Kidney (tissue), 14 donors: ENCODE data around the gene LSM14A. TPM values are rescaled to one million over a fixed set of nuclear protein-coding genes. Genes with fewer than 3 reads are reported as not detected.

Source experiments
- DNase-seq, 5 donors: peaks; one replicate each; pipeline ENCODE4 v3.0.0-alpha.2; 2013 to 2020
- FAIRE-seq: peaks from 2 replicates; lab custom pipeline; 2012; peaks lifted over from hg19 to GRCh38; lab: Jason Lieb, UNC
- H3K27ac ChIP-seq, 2 donors: one replicate each; pipeline ENCODE4 v1.7.0; 2013; ENCODE audit warnings: low read depth in 2 of 2, low read length in 2 of 2, inconsistent platforms in 1 of 2
- H3K27me3 ChIP-seq: one replicate; pipeline ENCODE4 v1.7.1; 2013; ENCODE audit warnings: low read length, inconsistent platforms; ENCODE audit not compliant: control insufficient read depth, insufficient read depth
- H3K36me3 ChIP-seq, 3 donors: one replicate each; pipeline versions ENCODE4 v1.7.0 to v1.7.1; 2013; ENCODE audit warnings: low read length in 3 of 3, control low read depth in 1 of 3, inconsistent platforms in 1 of 3; ENCODE audit not compliant: insufficient read depth in 3 of 3, control insufficient read depth in 2 of 3
- H3K4me1 ChIP-seq, 3 donors: one replicate each; pipeline versions ENCODE4 v1.7.0 to v1.7.1; 2013; ENCODE audit warnings: low read length in 3 of 3, inconsistent platforms in 1 of 3, low read depth in 1 of 3; ENCODE audit not compliant: control insufficient read depth in 2 of 3, insufficient read depth in 2 of 3
- H3K4me3 ChIP-seq, 3 donors: one replicate each; pipeline versions ENCODE4 v1.7.0 to v1.8.1; 2013; ENCODE audit warnings: low read length in 3 of 3, control low read depth in 1 of 3, inconsistent platforms in 1 of 3
- H3K9ac ChIP-seq, 3 donors: one replicate each; pipeline versions ENCODE4 v1.7.0 to v1.7.1; 2013; ENCODE audit warnings: low read length in 3 of 3, control low read depth in 1 of 3, inconsistent platforms in 1 of 3
- H3K9me3 ChIP-seq, 3 donors: one replicate each; pipeline versions ENCODE4 v1.7.0 to v1.7.1; 2013; ENCODE audit warnings: low read length in 3 of 3, control low read depth in 1 of 3, inconsistent platforms in 1 of 3; ENCODE audit not compliant: control insufficient read depth in 2 of 3, insufficient read depth in 1 of 3
- CTCF ChIP-seq: IDR thresholded peaks from 3 replicates; pipeline ENCODE4 v1.5.1; 2012; ENCODE audit warnings: mild to moderate bottlenecking, moderate library complexity, borderline replicate concordance; ENCODE audit not compliant: insufficient read depth; ENCODE audit errors: extremely low read depth
- intact Hi-C: fragments of 100-400 bp; cut with DNase I; formaldehyde crosslinking; loops from one replicate; pipeline ENCODE4 v1.11.1; 2022
- polyA plus RNA-seq: library from polyadenylated mRNA; stranded (reverse); fragments of 350-450 nt; fragmentation: Illumina TruSeq; extraction: RNeasy Lipid Tissue Mini Kit (QIAGEN cat#74804); gene quantifications from one replicate; pipeline ENCODE4 v1.2.3, GENCODE V29; 2014; ENCODE audit warnings: low read depth, low replicate concordance; ENCODE audit not compliant: insufficient read depth
- total RNA-seq: library from RNA; stranded (reverse); fragmentation: NEBNext Ultra II Directional; extraction: Animal tissue kit (Norgen Biotek cat#: 25700); gene quantifications from one replicate; pipeline ENCODE4 v1.2.1, GENCODE V29; 2021
- donor health status: control.
- donor health status: control.
- donor health status: control.
- donor health status: control.
- donor health status: control.
- donor health status: DM: yes; HTN: yes; CAD: no.
- donor health status: Normal renal cell carcinoma (clear cell type).

The LSM14A gene
- total and polyA plus RNA-seq, 2 donors from 2014 or later: 49.3 to 114 TPM

DNA sequence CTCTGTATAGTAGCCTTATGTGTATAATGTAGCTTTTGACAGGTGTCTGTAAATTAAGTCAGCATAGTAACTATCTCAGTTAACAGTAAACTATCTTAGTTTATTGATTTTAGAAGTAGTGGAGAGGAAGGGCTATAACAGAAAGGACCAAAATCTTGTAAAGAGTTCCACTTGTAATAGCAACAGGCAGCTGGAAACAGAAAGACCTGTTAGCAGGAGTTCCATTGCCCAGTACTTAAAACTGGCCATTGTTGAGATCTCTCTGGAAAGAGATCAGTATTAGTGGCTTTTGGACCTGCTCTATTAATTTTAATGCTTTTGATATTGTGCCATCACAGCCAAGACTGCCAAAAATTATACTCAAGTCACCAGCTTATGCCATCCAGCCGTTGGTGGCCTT lies 50.1 kb downstream of the LSM14A start:
- Histone ChIP-seq H3K4me3 (no peak overlapping the region), H3K36me3 (peaks cover 26 to 58% (median 39%) of the 10 kb centered on the region in 3 donors), H3K4me1 (no peaks in the 10 kb centered on the region), H3K27me3 (no peaks in the 10 kb centered on the region), H3K27ac (no peak overlapping the region), H3K9me3 (no peaks in the 10 kb centered on the region), H3K9ac (no peak overlapping the region)
- intact Hi-C loops: no loop called here
- no peak for TF ChIP-seq CTCF
- FAIRE-seq: no peak
- no peak for DNase-seq

- no peak overlapping the region for H3K27ac ChIP-seq
- FAIRE-seq (no peak), DNase-seq (no peak)
- no peak for TF ChIP-seq CTCF
- no peaks in the 10 kb centered on the region for H3K27me3 ChIP-seq
- H3K4me3 ChIP-seq: no peak overlapping the region
- intact Hi-C loops: no loop called here
- H3K4me1 ChIP-seq: no peaks in the 10 kb centered on the region
- H3K9me3 ChIP-seq: no peaks in the 10 kb centered on the region
- no peak overlapping the region for H3K9ac ChIP-seq
- H3K36me3 ChIP-seq: peaks cover 30 to 65% (median 52%) of the 10 kb centered on the region in 3 donors
Observed at GRCh38 chr19:34224996-34225658, 52.8 kb downstream of the LSM14A start.

DNA sequence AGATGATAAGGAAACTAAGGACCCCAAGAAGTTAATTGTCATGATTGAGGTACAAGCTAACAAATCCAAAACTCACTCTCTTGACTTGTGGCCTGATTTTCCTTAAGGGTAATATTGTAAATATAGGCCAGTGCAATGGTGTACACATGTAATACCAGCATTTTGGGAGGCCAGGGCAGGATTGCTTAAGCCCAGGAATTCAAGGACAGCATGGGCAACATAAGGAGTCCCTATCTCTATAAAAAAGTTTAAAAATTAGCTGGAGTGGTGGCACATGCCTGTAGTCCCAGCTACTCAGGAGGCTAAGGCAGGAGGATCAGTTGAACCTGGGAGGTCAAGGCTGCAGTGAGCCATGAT lies 53.3 kb downstream of the LSM14A start:
- FAIRE-seq: no peak
- intact Hi-C loops: no loop called here
- no peak overlapping the region for H3K27ac ChIP-seq

More for the DNA sequence above, 53.3 kb downstream of the LSM14A start:
- H3K27me3 ChIP-seq: no peaks in the 10 kb centered on the region
- no peak for TF ChIP-seq CTCF
- H3K36me3 ChIP-seq: peaks cover 30 to 68% (median 54%) of the 10 kb centered on the region in 3 donors
- no peak for DNase-seq
- no peaks in the 10 kb centered on the region for H3K9me3 ChIP-seq
- no peaks in the 10 kb centered on the region for H3K4me1 ChIP-seq
- H3K4me3 ChIP-seq: no peak overlapping the region
- no peak overlapping the region for H3K9ac ChIP-seq
